ENCODE results near the gene PHPT1. TPM values are rescaled to one million over a fixed set of nuclear protein-coding genes. Genes with fewer than 3 reads are reported as not detected.

Gene PHPT1
- total RNA-seq = 64.6 and 90.8 TPM in 2 replicates

DNA sequence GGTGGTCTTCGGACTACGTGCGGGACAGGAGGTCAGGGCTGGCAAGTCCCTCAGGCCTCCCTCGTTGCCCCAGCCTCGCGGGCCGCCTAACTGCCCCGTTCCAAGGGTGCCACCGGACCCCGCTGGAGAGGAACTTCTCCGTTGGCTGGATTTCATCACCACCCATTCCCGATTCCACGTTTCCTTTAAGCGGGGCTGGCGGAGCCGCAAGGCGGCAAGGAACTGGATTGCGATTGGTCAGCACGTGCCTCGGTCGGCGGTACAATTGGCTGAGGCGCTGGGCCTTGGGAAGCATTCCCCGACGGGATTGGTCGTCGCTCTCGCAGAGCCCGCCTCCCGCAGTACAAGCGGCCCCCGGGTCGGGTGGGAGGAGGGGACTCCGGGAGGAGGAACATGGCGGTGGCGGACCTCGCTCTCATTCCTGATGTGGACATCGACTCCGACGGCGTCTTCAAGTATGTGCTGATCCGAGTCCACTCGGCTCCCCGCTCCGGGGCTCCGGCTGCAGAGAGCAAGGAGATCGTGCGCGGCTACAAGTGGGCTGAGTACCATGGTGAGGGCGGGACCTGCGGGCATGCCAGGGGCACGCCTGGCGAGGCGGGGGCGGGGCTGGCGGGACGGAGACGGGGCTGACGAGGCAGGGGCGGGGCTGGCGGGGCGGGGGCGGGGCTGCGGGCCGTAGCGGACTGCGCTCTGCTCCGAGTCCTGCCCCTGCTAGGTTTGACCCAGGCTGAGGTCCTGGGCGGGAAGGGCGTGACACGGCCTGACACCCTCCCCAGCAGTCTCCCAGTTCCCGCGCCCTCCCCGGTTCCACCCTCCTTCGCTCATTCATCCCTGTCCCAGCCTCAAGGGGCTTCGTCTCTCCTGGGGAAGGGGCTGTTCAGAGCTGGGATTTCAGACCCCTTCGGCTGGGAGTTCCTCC is at the start of gene PHPT1:
Gene PHPT1 (plus strand): TSS at position 372 of the 922 bp plus-strand sequence. CDS start 22 bp downstream, at position 394.

DNA sequence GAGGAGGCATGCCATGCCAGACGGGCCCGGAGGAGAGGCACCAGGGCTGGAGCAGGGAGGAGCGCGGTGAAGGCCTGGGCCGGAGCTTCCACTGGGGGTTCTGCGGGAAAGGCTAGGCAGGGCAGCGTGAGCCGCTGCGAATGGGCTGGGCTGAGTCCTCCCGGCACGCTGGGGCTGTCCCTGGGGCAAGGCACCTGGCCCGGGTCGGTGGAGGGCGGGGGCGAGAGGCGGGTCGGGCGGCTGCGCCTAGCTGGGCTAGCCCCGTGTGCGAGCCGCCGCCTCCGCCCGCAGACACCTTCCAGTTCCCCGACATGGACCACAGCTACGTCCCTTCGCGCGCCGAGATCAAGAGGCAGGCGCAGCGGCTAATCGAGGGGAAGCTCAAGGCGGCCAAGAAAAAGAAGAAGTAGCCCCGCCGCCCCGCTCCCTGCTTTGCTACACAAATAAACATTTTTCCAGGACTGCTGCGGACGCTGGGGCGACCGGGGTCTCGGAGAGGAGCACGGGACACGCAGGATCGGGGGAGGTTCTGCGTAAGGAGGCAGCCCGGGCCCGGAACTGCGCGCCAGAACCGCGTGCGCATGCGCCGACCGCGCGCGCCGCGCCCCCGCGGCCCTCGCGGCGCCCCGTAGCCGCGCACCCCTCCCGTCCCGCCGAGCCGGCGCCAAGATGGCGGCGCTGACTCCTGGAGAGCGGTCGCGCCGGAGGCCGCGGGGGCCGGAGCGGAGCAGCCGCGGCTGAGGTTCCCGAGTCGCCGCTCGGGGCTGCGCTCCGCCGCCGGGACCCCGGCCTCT is 41.7 kb upstream of the PHPT1 start, which contains the start of gene RABL6:
Gene RABL6 (plus strand): TSS at position 668 of the 794 bp plus-strand sequence. CDS start 249 bp downstream, outside the sequence.

DNA sequence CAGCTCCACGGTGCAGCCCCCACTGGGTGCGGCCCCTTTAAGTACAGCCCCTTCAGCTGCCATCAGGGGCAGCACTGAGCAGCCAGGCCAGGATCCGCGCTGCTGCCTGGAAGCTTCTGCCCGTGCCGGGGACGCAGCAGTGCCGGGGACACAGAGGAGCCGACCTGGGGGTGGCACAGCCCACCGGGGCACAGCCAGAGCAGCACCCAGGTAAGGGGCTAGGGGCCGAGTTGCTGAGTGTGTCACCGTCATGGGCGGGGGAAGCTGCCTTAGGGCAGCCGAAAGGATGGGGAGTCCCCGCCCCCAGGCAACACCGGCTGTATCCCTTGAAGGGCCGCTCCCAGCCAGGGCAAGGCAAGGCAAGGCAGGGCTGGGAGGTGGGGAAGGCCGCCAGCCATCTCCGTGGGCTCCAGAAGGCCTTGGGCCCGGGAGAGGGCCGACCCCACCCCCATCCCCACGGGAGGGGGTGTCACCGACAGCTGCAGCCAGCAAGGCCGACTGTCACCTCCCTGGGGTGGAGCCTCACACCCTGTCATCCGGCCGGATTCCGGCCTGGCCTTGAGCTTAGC is 6.7 kb upstream of the PHPT1 start, which contains the start of gene AJM1:
Gene AJM1 (plus strand): TSS at position 99 of the 569 bp plus-strand sequence. CDS start 1,937 bp downstream, outside the sequence.

DNA sequence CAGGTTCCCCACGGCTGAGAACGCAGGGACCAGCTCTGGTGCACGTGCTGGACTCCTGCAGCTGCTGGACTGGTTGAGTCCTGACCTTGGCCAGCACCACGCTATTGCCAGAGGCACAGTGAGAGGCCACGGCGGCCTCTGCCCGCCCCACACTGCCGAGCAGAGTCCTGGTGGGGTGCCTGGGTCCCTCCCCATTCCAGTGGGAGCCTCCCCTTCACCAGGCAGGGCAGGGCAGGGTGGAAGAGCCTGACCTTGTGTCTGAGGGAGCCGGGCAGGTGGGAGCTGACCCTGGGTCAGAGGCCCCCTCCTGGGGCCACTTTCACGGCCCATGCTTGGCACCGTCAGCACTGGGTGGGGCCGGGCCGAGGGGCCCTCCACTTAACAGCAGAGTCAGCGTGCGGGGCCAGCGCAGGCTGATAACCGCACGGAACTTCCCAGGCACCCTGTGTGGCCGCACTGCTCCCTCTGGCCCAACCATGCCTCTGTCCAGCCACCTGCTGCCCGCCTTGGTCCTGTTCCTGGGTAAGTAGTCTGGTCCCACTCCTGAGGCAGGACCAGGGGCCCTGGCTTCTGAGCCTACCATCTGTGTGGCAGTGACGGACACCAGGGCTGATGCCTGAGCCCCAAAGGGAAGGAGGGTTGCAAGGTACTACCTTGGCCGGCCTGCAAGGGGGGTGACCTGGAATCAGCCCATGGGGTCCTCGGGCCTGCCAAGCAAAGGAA is 2.9 kb downstream of the PHPT1 start, which contains the start of gene MAMDC4:
Gene MAMDC4 (plus strand): TSS at position 406 of the 723 bp plus-strand sequence. CDS start 71 bp downstream, at position 477.

DNA sequence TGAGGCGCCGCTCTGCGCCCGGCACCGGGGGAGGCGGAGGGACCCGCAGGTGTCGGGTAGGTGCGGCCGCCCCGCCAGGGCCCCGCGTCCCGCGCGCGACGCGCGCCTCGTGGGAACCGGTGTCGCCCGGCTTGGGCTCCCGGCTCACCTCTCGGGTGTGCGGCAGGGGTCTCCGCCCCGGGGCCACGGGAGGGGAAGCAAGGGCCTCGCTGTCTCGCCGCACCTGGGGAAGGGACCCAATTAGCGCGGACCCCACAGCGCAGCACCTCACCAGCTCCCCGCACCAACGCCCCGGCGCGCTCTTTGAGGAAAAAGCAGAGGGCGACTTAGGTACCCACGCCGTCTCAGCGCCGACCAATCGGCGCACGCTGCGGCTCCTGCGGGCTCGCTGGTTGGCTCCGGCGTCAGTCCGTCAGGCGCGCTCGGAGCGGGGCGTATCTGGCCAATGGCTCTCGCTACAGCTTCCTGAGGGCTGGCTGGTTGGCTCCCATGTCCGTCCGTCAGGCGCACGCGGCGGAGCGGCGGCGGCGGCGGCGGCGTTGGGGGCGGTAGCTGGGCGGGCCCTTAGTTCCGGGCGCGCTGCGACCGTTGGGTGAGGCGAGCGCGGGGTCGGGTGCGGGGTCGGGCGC is 36.9 kb downstream of the PHPT1 start, which contains the start of gene TRAF2:
Gene TRAF2 (plus strand): TSS at position 567 of the 629 bp plus-strand sequence. CDS start 12,225 bp downstream, outside the sequence.

Other genes with a start within 250 kb of the PHPT1 start
- gene EGFL7, start 186.5 kb upstream of the PHPT1 start, total RNA-seq = 13.2 and 23.9 TPM in 2 replicates
- 54.1 and 69.6 TPM in 2 replicates for gene AGPAT2, start 162.0 kb upstream of the PHPT1 start, total RNA-seq
- 0.43 and 5.3 TPM in 2 replicates for gene DIPK1B, start 136.8 kb upstream of the PHPT1 start, total RNA-seq
- gene LCN10, start 106.5 kb upstream of the PHPT1 start, total RNA-seq = under 0.01 TPM in 1 of 2 replicates, not detected in the other
- not detected in 2 replicates for gene LCN6, start 100.9 kb upstream of the PHPT1 start, total RNA-seq
- not detected in 2 replicates for gene LCN8, start 91.2 kb upstream of the PHPT1 start, total RNA-seq
- gene LCN15, start 84.9 kb upstream of the PHPT1 start, total RNA-seq = under 0.01 TPM in 1 of 2 replicates, not detected in the other
- 145 and 153 TPM in 2 replicates for gene TMEM141, start 58.1 kb upstream of the PHPT1 start, total RNA-seq
- gene CCDC183, start 53.1 kb upstream of the PHPT1 start, total RNA-seq = 0.43 TPM in 1 of 2 replicates, not detected in the other
- gene RABL6, start 41.5 kb upstream of the PHPT1 start, total RNA-seq = 46.5 and 65.9 TPM in 2 replicates
- gene AJM1, start 6.9 kb upstream of the PHPT1 start, total RNA-seq = 1.1 and 1.7 TPM in 2 replicates
- gene MAMDC4, start 2.9 kb downstream of the PHPT1 start, total RNA-seq = 1.1 and 1.9 TPM in 2 replicates
- gene EDF1, start 16.9 kb downstream of the PHPT1 start, total RNA-seq = 188 and 239 TPM in 2 replicates
- 10.4 and 14.5 TPM in 2 replicates for gene TRAF2, start 37.1 kb downstream of the PHPT1 start, total RNA-seq
- 168 and 235 TPM in 2 replicates for gene FBXW5, start 95.3 kb downstream of the PHPT1 start, total RNA-seq
- gene C8G, start 95.8 kb downstream of the PHPT1 start, total RNA-seq = not detected in 2 replicates
- gene LCN12, start 102.9 kb downstream of the PHPT1 start, total RNA-seq = 1.2 TPM in 1 of 2 replicates, not detected in the other
- gene PTGDS, start 128.1 kb downstream of the PHPT1 start, total RNA-seq = not detected in 2 replicates
- gene LCNL1, start 133.6 kb downstream of the PHPT1 start, total RNA-seq = not detected in 2 replicates
- gene PAXX, start 143.0 kb downstream of the PHPT1 start, total RNA-seq = 16.4 and 21.4 TPM in 2 replicates
- 4.0 and 4.8 TPM in 2 replicates for gene CLIC3, start 147.2 kb downstream of the PHPT1 start, total RNA-seq
- 9.8 and 13.0 TPM in 2 replicates for gene ABCA2, start 178.8 kb downstream of the PHPT1 start, total RNA-seq
- not detected in 2 replicates for gene FUT7, start 182.7 kb downstream of the PHPT1 start, total RNA-seq
- 8.3 and 9.4 TPM in 2 replicates for gene NPDC1, start 196.8 kb downstream of the PHPT1 start, total RNA-seq
- 0.21 and 1.7 TPM in 2 replicates for gene ENTPD2, start 204.7 kb downstream of the PHPT1 start, total RNA-seq
- 1.1 and 4.1 TPM in 2 replicates for gene SAPCD2, start 221.1 kb downstream of the PHPT1 start, total RNA-seq
- gene UAP1L1, start 228.1 kb downstream of the PHPT1 start, total RNA-seq = 1.7 and 13.3 TPM in 2 replicates
- gene MAN1B1, start 237.6 kb downstream of the PHPT1 start, total RNA-seq = 69.9 and 71.4 TPM in 2 replicates